Measurements from ENCODE around the gene RMRP. TPM values are rescaled to one million over a fixed set of nuclear protein-coding genes. Genes with fewer than 3 reads are reported as not detected.
A peak's percentile ranks its signal among the peaks of the same experiment; 100 is the strongest.

The RMRP gene
- total RNA-seq, 2 donors from 2014 or later, result 17,358 to 20,060 TPM

DNA sequence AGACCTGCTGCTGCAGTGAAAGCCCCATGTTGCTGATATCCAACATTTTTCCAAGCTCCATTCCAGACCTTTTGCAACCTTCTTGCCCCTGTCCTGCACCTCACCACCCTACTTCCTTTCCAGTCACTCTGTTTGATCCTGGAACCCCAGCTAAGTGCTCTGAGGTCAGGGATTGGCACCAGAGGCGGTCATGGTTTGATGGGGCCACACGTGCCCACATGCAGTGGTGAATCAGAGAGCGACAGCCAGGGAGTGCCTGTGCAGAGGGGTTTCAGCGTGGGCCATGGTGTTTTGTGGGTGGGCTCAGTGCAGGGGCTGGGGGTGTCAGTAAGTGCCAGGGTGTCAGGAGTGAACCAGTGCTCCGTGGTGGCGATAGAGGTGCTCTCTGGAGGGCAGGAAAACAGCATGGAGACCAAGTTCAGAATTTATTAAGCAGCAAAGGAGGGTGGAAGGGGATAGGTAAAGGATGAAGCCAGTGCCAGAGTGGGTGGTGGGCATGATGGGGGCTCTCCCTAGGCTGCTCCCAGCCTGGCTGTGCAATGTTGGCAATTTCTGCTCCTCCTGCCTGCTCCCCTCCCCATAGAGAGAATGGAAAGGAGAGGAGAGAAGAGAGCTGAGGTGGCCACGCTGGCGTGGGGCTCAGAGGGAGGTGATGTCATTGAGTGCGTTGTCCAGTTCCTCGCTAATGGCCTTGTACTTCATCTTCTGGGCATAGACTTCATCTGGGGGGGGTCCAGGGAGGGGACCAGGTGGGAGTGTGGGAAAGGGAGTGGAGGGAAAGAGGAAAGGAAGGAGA is 24.9 kb upstream of the RMRP start:
- no peaks in the 10 kb centered on the region for H3K9me3 ChIP-seq (ENCODE audit: control insufficient read depth, low read length)
- Mint-ChIP-seq H3K9me3 (no peaks in the 10 kb centered on the region), H3K4me1 (peaks cover 32% of the 10 kb centered on the region), H3K27ac (peak overlapping the region; percentile 50), H3K27me3 (ENCODE audit: insufficient read depth) (no peaks in the 10 kb centered on the region), H3K4me3 (no peak overlapping the region), H3K36me3 (ENCODE audit: low read depth) (peaks cover 54% of the 10 kb centered on the region)
- 91 to 94% methylated on average over 4 to 10 of the region's 10 CpGs for WGBS, 2 experiments (ENCODE audit: insufficient coverage in 1 of 2, insufficient read length in 1 of 2)
- peaks cover 8% of the 10 kb centered on the region for H3K4me1 ChIP-seq (ENCODE audit: control insufficient read depth, insufficient read depth, low read length)
- peaks cover 51% of the 10 kb centered on the region for H3K36me3 ChIP-seq (ENCODE audit: control insufficient read depth, insufficient read depth, low read length)
- TF ChIP-seq, protein P1, sequence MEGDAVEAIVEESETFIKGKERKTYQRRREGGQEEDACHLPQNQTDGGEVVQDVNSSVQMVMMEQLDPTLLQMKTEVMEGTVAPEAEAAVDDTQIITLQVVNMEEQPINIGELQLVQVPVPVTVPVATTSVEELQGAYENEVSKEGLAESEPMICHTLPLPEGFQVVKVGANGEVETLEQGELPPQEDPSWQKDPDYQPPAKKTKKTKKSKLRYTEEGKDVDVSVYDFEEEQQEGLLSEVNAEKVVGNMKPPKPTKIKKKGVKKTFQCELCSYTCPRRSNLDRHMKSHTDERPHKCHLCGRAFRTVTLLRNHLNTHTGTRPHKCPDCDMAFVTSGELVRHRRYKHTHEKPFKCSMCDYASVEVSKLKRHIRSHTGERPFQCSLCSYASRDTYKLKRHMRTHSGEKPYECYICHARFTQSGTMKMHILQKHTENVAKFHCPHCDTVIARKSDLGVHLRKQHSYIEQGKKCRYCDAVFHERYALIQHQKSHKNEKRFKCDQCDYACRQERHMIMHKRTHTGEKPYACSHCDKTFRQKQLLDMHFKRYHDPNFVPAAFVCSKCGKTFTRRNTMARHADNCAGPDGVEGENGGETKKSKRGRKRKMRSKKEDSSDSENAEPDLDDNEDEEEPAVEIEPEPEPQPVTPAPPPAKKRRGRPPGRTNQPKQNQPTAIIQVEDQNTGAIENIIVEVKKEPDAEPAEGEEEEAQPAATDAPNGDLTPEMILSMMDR (conservative IDR thresholded peaks at IDR 0.05), result no peak
- H3K9ac ChIP-seq (ENCODE audit: extremely low read depth, low read length, poor library complexity, severe bottlenecking), result no peak overlapping the region
- H3K27ac ChIP-seq (ENCODE audit: low read depth, low read length), result no peak overlapping the region
- no peak for DNase-seq
- H3K4me3 ChIP-seq (ENCODE audit: low read length), result no peak overlapping the region
- no peaks in the 10 kb centered on the region for H3K27me3 ChIP-seq (ENCODE audit: control insufficient read depth, insufficient read depth, low read length, poor library complexity, severe bottlenecking)

DNA sequence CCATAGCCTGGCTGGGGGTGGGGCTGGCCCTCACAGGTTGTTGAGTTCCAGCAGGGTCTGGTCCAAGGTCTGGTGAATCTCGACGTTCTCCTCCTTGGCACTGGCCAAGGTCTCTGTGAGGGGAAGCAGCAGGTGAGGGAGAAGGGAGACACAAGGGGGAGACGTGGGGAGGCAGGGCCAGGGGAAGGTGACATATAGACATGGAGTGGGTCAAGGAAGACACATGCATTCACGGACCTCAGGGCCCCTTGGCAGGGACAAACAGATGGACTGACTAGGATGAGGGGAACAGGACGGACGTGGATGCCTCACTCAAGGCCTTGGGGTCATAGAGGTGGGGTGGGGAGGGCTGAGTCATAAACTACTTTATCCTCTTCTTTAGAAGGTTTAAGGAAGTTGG is 24.2 kb upstream of the RMRP start:
- TF ChIP-seq, protein P1 (conservative IDR thresholded peaks at IDR 0.05), result no peak
- no peak overlapping the region for H3K27ac ChIP-seq (ENCODE audit: low read depth, low read length)
- no peak for DNase-seq
- no peaks in the 10 kb centered on the region for H3K9me3 ChIP-seq (ENCODE audit: control insufficient read depth, low read length)
- H3K4me3 Mint-ChIP-seq, result no peak overlapping the region
- H3K9ac ChIP-seq (ENCODE audit: extremely low read depth, low read length, poor library complexity, severe bottlenecking), result no peak overlapping the region
- 90 to 97% methylated on average over 6 of the region's 6 CpGs for WGBS, 2 experiments (ENCODE audit: insufficient coverage in 1 of 2, insufficient read length in 1 of 2)
- no peaks in the 10 kb centered on the region for H3K27me3 ChIP-seq (ENCODE audit: control insufficient read depth, insufficient read depth, low read length, poor library complexity, severe bottlenecking)
- peaks cover 49% of the 10 kb centered on the region for H3K36me3 Mint-ChIP-seq (ENCODE audit: low read depth)
- peak overlapping the region; percentile 50 for H3K27ac Mint-ChIP-seq
- H3K9me3 Mint-ChIP-seq, result no peaks in the 10 kb centered on the region
- H3K4me1 Mint-ChIP-seq, result peaks cover 27% of the 10 kb centered on the region
- peaks cover 45% of the 10 kb centered on the region for H3K36me3 ChIP-seq (ENCODE audit: control insufficient read depth, insufficient read depth, low read length)
- H3K27me3 Mint-ChIP-seq (ENCODE audit: insufficient read depth), result no peaks in the 10 kb centered on the region
- H3K4me3 ChIP-seq (ENCODE audit: low read length), result no peak overlapping the region
- H3K4me1 ChIP-seq (ENCODE audit: control insufficient read depth, insufficient read depth, low read length), result peaks cover 6% of the 10 kb centered on the region

DNA sequence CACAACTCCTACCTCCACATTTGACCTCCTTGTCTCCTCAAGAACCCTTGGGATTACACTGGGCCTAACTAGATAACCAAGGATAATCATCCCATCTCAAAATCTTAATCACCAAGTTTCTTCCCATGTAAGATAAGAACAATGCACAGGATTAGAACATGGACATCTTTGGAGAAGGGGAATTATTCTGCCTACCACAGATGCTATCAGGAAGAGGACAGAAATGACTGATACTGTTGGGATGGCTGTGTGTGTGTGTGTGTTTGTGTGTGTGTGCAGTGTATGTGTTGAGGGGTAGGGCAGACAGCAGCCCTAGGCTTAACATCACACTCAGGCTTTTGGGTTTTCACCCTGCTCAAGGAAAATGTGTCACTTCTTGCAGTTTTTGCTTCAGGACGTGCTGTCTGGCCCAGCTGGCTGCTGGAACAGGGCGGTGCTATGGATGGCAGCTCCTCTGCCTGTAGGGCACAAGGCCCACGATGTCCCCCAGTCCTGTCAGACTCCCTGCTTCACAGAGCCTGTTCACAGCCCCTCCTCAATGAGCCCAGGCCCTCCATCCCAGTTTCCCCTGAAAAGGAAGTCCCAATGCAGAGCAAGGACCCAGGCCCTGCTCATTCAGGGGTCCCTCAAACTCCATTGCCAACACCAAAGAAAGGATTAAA is 23.7 kb upstream of the RMRP start:
- H3K27ac ChIP-seq (ENCODE audit: low read depth, low read length), result no peak overlapping the region
- Mint-ChIP-seq H3K27ac (peak overlapping the region; percentile 14), H3K4me1 (peaks cover 23% of the 10 kb centered on the region), H3K9me3 (no peaks in the 10 kb centered on the region), H3K27me3 (ENCODE audit: insufficient read depth) (peaks cover 1% of the 10 kb centered on the region), H3K4me3 (no peak overlapping the region), H3K36me3 (ENCODE audit: low read depth) (peaks cover 43% of the 10 kb centered on the region)
- DNase-seq, result no peak
- H3K4me1 ChIP-seq (ENCODE audit: control insufficient read depth, insufficient read depth, low read length), result peaks cover 6% of the 10 kb centered on the region
- H3K9ac ChIP-seq (ENCODE audit: extremely low read depth, low read length, poor library complexity, severe bottlenecking), result no peak overlapping the region
- H3K27me3 ChIP-seq (ENCODE audit: control insufficient read depth, insufficient read depth, low read length, poor library complexity, severe bottlenecking), result no peaks in the 10 kb centered on the region
- H3K36me3 ChIP-seq (ENCODE audit: control insufficient read depth, insufficient read depth, low read length), result peaks cover 41% of the 10 kb centered on the region
- TF ChIP-seq, protein P1 (conservative IDR thresholded peaks at IDR 0.05), result no peak
- H3K9me3 ChIP-seq (ENCODE audit: control insufficient read depth, low read length), result no peaks in the 10 kb centered on the region
- WGBS, 2 experiments (ENCODE audit: insufficient coverage in 1 of 2, insufficient read length in 1 of 2), result 76 to 80% methylated on average over 2 to 3 of the region's 3 CpGs
- H3K4me3 ChIP-seq (ENCODE audit: low read length), result no peak overlapping the region

Data from endodermal cell (in vitro differentiated cells).